ENCODE results near the gene TBC1D2B.

Gene TBC1D2B

DNA sequence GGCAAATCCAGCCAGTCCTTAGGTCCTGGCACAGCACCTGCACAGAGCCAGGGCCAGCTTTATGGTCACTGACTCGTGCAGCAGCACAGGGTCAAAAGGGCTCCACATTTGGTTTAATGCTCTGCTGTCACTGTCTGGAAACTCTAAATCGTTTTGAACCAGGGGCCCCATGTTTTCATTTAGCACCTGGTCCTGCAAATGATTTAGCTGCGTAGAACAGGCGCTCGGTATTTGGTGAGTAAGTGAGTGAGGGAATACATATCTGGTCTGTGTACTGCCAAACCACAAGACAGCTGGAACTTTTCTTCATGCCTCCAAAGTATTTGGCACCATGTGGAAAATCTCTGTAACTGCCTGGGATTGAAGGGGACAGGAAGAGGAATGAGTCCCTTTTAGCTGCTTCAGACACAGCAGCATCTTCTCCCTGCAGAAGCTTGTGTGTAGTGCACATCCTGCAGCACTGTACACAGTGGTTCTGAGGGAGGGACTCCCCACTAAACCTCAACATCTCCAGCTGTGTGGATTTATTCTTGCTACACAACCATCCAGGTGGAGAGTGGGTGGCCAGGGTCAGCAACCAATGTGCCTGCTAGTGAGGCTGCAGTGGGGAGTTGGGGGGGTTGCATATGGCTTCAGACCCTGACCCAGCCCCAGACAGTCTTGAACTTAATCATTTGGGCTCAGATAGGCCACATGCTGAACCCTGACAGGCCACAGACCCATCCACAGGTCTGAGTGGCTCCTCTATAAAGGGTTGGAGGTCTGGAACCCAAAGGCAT is 15.9 kb upstream of the TBC1D2B start:
- no peak for DNase-seq

DNA sequence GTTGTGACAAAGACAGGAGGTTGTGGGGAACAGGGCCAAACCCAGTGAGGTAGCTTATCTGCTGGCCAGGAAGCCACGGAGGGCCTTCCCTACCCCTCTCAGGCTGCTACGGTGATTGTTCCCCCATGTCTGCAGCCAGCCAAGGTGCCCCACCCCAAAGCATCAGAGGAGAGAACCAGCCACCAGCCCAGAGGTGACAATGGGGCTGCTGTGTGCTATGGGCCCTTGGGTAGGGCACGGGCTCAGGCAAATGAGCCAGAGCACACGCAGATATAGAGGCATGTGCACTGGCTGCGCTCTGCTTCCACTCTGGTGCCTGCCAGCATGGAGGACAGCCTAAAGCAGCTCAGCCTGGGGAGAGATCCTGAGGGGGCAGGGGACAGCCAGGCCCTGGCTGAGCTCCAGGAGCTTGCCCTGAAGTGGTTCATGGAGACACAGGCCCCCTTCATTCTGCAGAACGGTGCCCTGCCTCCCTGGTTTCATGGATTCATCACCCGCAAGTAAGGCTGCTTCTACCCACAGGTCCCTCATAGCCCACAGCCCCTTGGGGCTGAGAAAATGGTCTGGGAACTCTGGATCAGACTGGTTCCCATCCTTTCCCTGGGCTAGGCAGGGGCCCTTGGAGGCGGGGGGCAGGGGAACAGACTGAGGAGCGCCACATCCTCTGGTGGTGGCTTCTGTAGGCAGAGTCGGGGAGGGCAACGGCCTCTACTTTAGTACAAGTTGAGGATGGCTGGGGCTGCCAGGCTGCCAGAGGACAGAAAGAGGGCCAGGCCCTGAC is 14.9 kb upstream of the TBC1D2B start, which contains the start of gene SH2D7:
Gene SH2D7 (plus strand): TSS at position 301 of the 781 bp plus-strand sequence. CDS start 24 bp downstream, at position 325.
- no peak for DNase-seq

DNA sequence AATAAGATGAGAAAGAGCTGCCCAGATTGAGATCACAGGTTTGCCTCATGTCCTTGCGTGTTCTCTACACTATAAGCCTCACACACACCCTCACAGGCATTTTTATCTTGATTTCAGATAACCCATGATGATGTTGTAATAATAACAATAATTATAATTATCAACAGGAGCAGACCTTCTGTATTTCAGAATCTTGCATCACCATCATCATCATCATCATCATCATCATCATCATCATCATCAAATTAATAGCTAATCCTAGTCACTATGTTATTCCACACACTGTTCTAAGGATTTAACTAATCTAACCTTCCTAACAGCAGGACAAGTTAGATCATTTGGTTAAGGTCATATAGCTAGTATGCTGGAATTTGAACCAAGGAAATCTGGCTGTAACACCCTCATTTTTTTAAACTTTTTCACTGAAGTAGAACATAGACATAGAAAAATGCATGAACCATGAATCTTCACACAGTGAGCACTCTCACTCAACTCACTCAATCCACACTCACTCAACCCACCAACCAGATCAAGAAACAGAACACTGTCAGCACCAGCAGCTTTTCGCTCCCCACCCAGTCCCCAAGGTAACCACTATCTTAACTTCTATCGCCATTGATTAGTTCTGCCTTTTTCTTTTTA is 13.0 kb upstream of the TBC1D2B start:
- no peak for DNase-seq

DNA sequence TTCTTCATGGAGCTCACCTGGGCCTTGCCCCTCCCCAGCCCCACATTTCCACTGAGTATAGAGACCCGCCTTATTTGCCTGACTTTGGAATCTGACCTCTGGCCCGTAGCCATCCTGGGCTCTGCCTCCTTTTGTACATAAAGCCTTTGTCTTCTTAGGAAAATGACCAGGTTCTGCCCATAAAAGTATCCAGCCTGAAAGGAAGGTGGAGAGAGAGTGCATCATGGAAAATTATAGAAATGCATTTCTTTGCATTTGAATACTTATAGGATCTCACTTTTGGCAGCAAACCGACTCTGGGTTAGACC is 11.2 kb upstream of the TBC1D2B start:
- no peak for DNase-seq

DNA sequence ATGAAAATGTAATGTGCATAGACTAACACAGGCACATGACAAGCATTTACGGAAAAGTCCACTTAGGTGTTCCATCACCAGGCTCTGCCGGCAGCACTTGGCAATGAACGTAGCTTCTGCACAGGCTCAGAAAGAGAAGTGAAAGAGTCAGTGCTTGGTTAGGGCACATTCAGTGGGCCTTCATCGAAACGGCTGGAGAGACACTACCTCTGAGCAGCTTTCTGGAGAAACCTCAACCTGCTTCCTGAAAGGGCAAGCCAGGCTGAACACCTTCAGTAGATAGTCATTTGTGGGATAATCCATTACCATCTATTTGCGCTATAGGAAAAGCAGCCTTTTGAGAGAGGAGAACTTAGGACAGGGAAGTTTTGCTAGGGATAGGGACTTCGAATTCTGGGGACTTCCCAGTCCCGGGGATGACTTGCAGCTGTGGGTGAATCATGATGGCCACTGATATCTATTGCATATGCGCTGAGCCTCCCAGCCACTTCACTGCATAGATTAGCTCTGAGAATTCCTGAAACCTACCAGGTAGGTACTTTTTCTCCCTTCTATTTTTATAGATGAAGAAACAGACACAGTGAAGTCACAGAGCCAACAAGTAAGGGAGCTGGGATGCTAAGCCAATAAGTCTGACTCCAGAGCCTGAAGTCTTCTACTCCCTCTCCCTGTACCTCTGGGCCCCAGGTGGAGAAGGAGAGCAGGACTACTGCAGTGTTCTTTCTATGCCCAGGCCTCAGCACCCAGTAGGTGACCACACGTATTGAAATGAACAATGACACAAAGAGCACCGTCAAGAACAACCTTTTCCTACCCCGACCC is 10.7 kb upstream of the TBC1D2B start:
- no peak for DNase-seq

DNA sequence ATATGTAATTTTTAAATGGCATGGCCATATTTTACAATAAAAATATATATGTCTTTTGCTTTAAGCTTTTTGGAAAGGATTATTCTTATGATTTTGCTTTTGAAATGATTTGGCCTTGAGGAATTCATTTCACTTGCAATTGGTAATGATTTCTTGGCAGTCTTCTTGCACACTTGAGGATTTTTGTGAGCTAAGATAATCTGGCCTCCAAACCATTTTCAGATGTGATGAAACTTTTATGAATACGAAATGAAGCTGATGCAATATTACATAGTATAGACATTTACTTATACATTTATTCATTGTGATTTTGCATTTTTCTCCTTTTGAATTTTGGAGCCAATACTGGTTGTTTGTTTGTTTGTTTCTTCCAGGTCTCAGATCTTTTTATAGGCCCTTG is 8.4 kb upstream of the TBC1D2B start:
- no peak for DNase-seq

DNA sequence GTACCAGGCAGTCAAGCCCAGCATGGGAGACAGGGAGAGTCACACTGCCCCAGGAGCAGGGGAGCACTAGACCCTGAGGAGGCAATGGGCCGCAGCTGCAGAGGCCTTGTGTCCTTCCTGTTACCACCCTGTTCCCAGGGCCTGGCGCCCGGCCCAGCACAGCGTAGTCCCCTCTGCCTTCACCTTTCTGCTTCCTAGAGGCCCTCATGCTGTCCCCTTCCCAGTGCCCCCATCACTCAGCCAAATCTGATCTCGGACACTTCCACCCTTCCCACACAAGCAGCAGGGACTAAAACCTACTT is 6.9 kb upstream of the TBC1D2B start:
- DNase-seq: no peak

DNA sequence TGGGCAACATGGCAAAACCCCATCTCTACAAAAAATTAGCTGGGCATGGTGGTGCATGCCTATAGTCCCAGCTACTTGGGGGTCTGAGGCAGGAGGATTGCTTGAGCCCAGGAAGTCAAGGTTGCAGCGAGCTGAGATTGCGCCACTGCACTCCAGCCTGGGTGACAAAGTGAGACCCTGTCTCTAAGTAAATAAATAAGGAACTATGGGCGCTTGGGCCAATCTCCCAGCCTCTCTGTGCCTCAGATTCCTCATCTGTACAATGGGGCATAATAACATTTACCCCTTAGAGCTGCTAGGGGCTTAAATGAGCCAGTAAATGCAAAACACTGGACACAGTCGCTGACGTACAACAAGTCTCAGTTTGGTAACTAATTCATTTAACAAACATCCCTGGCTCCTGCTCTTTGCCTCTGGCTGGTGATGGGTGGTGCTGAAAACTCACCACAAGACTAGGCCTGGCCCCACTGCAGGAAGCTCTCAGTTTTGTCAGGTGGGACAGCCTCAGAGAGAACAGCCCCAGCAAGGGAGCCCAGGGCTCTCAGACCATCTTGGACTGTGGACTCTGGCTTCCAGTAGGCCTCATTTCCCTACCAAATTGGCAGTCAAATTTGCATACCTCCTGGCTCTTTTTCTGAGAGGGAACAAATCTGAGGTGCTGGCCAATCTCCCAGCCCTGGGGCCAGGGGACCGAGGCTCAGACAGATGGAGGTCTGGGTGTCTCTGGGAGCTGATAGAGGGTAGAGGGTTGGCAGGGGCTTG is 6.4 kb upstream of the TBC1D2B start:
- no peak for DNase-seq

DNA sequence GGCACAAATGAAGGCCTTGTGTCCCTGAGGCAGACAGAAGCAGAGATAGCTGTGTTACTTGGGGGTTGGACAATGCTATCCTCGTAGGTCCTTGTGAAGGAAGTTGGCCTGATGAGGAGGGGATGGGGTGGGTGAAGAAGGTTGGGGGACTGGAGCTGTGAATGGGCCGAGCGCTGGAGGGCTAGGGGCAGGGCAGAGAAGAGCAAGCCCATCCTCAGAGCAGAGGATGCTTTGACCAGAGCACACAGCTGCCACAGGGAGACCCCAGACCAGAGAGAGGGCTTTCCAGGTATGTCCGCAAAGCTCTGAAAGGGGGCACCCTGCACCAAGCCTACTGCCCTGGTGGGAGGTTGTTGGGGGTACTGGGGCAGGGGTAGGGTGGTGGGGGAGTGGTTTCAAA is 5.7 kb upstream of the TBC1D2B start:
- no peak for DNase-seq

DNA sequence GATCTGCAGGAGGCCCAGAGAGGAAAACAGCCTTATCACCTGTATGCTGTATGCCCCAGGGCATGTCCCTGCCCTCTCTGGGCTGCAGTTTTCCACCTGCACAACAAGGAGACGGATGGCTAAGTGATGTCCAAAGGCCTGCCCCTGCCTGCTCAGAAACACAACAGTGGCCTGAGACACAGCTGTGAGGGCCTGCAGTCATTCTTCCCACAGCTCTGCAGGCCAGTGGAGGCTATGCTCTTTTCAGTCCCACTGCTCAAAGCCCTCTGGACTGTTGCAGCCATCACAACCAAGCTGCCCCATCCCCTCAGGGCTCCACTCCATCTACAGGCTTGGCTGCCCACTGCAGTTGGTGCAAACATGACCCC is 5.2 kb upstream of the TBC1D2B start:
- no peak for DNase-seq

DNA sequence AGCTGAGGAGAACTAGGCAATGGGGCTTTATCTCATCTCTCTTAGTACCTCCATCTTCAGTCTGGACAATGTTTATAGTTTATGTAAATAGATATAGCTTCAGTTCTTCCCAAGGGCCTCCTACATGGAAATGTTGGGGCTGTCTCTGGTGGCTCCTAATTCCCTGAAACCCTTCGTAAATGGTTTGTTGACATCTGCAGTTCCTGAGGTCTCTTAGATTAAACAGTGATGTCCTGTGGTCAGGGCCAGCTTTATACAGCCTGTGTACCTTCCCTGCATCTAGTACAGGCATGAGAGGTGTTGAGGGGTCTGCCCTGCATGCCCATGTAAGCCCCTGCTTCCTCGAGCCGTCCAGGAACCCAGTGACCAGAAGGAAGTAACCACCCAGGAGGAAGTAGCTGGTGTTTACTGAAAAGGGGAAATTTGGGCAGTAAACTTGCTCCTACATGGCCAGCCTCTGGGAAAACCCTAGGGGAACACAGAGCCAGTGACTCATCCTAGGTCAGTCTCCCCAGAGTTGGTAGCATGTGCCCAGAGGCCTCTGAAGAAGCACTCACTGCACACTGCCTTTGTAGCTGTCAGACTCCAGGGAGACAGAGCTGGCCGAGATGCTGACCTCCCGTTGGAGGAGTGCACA is 4.7 kb upstream of the TBC1D2B start:
- no peak for DNase-seq

DNA sequence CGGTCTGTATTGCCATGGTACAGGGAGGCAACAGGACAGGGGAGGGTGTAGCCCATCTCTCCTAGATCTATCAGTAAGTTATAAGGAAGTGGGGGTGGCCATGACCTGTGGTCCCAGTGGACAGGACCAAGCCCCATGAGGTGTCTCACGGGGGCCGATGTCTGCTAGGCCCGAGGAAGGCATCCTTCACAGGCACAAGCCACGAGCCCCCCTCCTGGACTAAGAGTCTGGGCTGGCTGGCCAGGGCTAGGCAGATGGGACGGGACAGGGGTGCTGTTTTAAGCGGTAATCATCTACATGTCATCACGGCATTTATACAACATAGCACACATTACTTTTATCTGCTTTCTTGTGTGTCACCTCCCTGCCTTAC is 2.6 kb upstream of the TBC1D2B start:
- DNase-seq: no peak

DNA sequence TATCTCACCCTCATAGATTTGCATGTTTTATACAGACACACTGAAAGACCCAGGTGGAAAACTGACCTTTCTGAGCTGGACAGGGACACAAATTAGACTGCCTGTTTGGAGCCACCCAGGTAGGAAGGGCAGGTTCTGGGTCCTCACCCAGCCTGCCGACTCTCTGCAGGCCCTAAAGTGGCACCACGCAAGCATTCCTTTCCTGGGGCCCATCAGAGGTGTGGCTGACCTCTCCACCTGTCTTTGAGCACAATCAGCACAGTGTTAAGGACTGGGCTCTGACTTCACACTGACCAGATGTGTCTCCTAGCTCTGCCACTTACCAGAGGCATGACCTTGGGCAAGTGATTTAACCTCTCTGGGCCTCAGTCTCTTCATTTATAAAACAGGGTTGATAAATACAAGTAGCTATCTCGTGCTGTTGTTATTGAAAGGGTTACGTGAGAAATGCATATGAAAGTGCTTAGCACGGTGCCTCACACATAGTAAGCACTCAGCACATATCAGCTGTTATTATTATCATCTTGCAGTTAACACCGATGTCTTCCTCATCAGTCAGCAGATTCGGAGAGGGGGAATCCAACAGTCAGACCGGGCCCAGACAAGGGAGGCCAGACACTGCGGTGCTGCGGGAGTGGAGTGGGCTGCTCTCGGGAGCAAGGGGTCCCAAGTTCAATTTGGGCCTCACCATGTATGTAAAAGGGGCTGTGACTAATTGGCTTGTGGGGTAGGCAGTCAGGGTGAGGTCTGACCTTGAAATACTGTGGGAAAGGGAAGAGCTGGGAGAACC is 2.0 kb upstream of the TBC1D2B start:
- DNase-seq: no peak

DNA sequence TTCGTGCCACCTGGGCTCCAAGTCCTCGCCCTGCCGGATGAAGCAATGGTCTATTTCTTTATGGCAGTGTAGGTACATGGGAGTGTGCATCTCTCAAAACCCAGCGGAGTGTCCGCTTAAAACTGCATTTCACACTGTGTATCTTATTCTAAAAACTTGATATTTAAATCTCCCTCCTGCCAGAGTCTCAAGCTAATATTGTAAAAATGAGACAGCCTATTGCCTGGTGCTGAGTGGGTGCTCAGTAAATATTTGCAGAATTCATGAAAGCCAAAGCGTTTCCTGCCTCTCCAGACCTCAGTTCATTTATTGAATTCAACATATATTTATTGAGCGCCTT is 330 bp upstream of the TBC1D2B start:
- no peak for DNase-seq

DNA sequence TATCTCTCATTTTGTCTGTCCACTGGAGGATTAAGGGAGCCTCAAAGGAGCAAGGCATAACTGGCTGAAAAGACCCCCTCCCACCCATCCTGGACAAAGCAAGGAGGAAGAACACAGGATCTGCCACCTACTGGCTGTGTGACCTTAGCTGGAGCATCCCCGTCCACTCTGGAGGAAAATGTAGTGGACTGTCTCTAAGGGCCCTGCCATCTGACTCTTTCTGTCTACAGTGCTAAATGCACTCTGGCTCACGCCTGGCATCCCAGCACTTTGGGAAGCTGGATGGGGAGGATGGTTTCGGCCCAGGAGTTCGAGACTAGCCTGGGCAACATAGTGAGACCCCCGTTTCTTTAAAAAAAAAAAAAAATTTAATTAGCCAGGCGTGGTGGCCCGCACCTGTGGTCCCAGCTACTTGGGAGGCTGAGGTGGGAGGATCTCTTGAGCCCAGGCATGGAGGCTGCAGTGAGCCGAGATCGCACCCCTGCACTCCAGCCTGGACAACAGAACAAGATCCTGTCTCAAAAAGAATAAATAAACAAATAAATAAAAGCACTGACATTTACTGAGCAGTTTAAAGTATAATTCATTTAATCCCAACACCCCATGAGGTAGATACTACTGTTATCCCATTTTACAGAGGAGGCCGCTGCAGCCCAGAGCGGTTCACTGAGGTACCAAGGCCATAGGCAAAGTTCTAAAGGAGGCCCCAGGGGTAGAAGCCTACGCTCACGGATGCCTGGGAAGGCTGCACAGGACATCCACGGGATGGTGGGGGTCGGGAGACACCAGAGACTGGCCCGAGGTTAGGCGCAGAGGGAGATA is 1.1 kb downstream of the TBC1D2B start:
- DNase-seq: no peak

DNA sequence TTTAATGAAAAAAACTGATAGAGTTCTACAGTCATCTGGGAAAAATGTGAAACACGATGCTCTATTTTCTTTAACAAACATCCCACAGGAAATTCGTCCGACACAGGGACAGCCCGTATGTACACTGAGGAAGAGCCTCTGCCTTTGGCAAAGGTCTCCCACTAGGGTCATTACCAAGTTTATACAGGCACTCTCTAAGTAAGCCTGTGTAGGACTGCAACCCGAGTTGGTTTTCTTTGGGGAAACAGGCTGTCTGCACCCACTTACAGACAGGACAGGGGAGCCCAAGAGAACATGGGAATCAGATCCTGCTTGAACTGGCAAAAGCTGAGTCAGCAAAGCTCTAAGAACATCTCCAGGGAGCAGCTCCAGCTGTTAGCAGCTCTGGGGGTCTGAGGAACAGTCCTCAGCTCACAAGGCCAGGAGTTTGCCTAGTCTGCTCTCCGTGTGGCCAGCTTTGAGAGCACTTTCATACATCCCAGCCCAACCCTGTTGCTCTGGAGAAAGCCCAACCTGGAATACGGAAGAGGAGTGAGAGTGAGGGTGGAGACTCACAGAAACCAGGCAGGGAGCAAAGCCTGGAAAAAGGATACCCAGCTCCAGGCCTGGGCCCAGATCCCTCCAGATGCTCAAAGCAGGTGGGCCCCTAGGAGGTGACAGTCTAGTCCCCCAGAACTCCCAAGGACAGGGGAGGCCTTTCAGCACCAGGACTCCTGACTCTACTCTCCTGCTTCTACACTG is 1.9 kb downstream of the TBC1D2B start:
- no peak for DNase-seq

DNA sequence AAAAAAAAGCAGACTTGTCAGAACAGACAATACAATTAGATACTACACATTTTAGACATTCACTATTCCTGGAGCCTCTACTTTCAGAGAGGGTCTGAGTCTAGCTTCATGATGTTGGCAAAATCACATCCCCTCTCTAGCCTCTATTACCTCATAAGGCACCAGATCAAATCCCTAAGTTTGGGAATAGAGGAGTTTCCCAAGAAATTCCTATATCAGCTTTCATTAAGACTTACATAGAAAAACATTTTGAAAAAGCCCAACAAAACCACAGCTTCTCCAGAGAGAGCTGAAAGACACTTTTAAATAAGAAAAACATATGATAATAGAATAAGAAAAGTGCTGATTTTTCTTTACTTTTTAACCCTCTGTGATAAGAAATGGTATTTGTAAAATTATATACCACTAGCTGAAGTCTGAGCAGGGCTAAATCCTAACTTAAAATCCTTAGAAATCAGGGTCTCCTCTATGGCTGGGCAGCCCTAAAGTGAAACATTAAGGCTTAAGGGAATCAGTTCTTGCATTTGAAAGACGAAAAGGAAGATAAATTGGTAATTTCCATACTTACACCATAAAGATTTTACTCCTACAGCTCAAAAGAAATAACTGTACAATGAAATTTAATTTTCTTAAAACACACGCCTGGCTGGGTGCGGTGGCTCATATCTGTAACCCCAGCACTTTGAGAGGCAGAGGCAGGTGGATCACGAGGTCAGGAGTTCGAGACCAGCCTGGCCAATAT is 4.3 kb downstream of the TBC1D2B start:
- DNase-seq: no peak

DNA sequence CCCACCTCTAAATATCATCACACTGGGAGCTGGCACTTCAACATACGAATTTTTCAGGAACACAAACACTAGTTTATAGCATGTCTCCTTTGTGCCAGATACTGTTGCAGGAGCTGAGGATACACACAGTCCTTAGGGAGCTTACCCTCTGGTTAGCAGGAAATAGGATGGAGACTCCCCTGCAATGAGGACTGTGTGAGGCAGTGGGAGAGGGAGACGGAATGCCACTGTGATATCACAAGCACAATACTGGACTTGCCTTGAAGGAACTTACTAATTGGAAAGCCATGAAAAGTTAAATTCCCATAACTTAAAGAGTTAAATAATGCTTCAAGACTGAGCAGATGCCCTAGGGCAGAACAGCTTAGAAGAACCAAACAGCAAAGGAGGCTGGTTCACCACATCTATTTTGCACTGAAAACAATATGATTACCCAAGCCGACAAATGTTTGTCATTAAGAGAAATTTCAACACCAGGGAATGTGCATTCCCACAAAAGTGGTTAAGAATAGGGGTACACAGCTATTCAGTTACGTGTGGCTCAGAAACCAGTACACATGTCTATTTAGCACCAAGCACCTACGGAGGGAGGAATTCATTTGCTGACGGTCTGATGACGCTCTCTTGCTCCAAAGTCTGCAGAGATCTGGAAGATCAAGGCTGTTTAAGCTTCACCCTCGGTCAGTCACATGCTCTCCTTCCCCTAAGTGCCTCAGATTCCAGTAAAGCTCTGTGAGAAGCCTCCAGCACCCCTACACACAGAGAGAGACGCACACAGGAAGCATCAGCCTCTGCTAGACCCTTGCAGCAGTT is 5.2 kb downstream of the TBC1D2B start:
- DNase-seq: no peak

Data from stimulated activated CD4-positive, alpha-beta T cell treated with anti-CD3 and anti-CD28 coated beads, Interleukin-15, amount 100 ng/mL, for 24 hours (primary cell).